HCT116 (cell line): ENCODE measurements around the gene PIH1D1. TPM values are rescaled to one million over a fixed set of nuclear protein-coding genes. Genes with fewer than 3 reads are reported as not detected.

Source experiments
- ATAC-seq: fragments of 200-7000 bp; cut with Tn5 transposase; 2 replicates; pipeline ENCODE4 v1.9.1; 2020; ENCODE audit warnings: mild to moderate bottlenecking, moderate library complexity
- BruUV-seq: library from RNA; stranded (reverse); fragments of 400-500 nt; replicated peaks from 2 replicates; lab custom pipeline; 2021; lab: Mats Ljungman, UMichigan
- CTCF ChIA-PET: fragments of 300-600 bp; sonication (Branson Sonifier 250); formaldehyde crosslinking; loops from one replicate; lab custom pipeline; 2021; ENCODE audit warnings: antibody characterized with exemption; lab: Charles Lee
- POLR2A ChIA-PET: fragments of 300-600, 350-600 bp; sonication (Branson Sonifier 250); formaldehyde crosslinking; loops from one replicate; lab custom pipeline; 2021; ENCODE audit warnings: antibody characterized with exemption; lab: Charles Lee
- RAD21 ChIA-PET, 2 experiments: fragments of 300-600 bp; sonication (Branson Sonifier 250); formaldehyde crosslinking; loops; one replicate each; lab custom pipeline; 2023; ENCODE audit warnings: low total read pairs in 2 of 2; ENCODE audit not compliant: uncharacterized antibody in 2 of 2, unreplicated experiment in 2 of 2, low non-redundant PET in 1 of 2; lab: Charles Lee
- DNase-seq: peaks from one replicate; pipeline ENCODE4 v3.0.0-alpha.2; 2010; ENCODE audit warnings: low read depth, low spot score
- H2AFZ ChIP-seq: fragments of 200-600 bp; shearing (Covaris generic), sonication (generic); 2 replicates; pipeline ENCODE4 v1.6.1; 2017; ENCODE audit warnings: low read depth, mixed run types, mixed read lengths, antibody characterized with exemption, low read length; ENCODE audit not compliant: poor library complexity, severe bottlenecking
- H3K27ac ChIP-seq: 2 replicates; pipeline ENCODE4 v1.5.1; 2012; ENCODE audit warnings: low read depth, low read length
- H3K27me3 ChIP-seq: fragments of 200-600 bp; sonication (generic); 2 replicates; pipeline ENCODE4 v1.6.1; 2016; ENCODE audit warnings: mixed run types, low read length, mixed read lengths; ENCODE audit not compliant: insufficient read depth
- H3K36me3 ChIP-seq, 2 experiments: fragments of 200-500 bp in 1 of 2; fragments of 200-600 bp in 1 of 2; sonication (Bioruptor generic) in 1 of 2; sonication (generic) in 1 of 2; 2 replicates each; pipeline versions ENCODE4 v1.5.1 to v1.6.1; 2014 to 2016; ENCODE audit warnings: low read length in 2 of 2, inconsistent platforms in 1 of 2, mixed read lengths in 1 of 2, mixed run types in 1 of 2; ENCODE audit not compliant: insufficient read depth in 2 of 2, control insufficient read depth in 1 of 2
- H3K4me1 ChIP-seq, 2 experiments: fragments of 200-600 bp in 1 of 2; sonication (generic) in 1 of 2; 2 replicates each; pipeline versions ENCODE4 v1.5.1 to v1.6.1; 2012 to 2017; ENCODE audit warnings: low read length in 2 of 2, inconsistent platforms in 1 of 2, mild to moderate bottlenecking in 1 of 2, mixed read lengths in 1 of 2, mixed run types in 1 of 2, moderate library complexity in 1 of 2; ENCODE audit not compliant: insufficient read depth in 2 of 2, control insufficient read depth in 1 of 2
- H3K4me2 ChIP-seq: fragments of 200-600 bp; sonication (generic); 2 replicates; pipeline ENCODE4 v1.6.1; 2017; ENCODE audit warnings: mixed run types, low read length, mixed read lengths
- H3K4me3 ChIP-seq, 2 experiments: fragments of 200-600 bp in 1 of 2; sonication (generic) in 1 of 2; replicated peaks in 1 of 2; 2 replicates each; pipeline ENCODE4 v1.5.1; 2011 to 2016; ENCODE audit warnings: low read length in 2 of 2, control low read depth in 1 of 2, low read depth in 1 of 2, mild to moderate bottlenecking in 1 of 2, mixed read lengths in 1 of 2, mixed run types in 1 of 2
- H3K79me2 ChIP-seq: fragments of 200-600 bp; sonication (generic); 2 replicates; pipeline ENCODE4 v1.6.1; 2017; ENCODE audit warnings: mild to moderate bottlenecking, mixed run types, low read length, moderate library complexity, mixed read lengths; ENCODE audit not compliant: insufficient read depth
- H3K9ac ChIP-seq: fragments of 200-600 bp; sonication (generic); 2 replicates; pipeline ENCODE4 v1.6.1; 2016; ENCODE audit warnings: low read length, mixed read lengths
- H3K9me2 ChIP-seq: fragments of 200-600 bp; sonication (generic), shearing (Covaris generic); 2 replicates; pipeline ENCODE4 v1.6.1; 2017; ENCODE audit warnings: mixed run types, mild to moderate bottlenecking, moderate library complexity; ENCODE audit not compliant: insufficient read depth
- H3K9me3 ChIP-seq, 2 experiments: fragments of 200-500 bp in 1 of 2; fragments of 200-600 bp in 1 of 2; sonication (Bioruptor generic) in 1 of 2; sonication (generic) in 1 of 2; 2 replicates each; pipeline ENCODE4 v1.6.1; 2014 to 2017; ENCODE audit warnings: low read length in 2 of 2, mixed read lengths in 2 of 2, inconsistent platforms in 1 of 2, low read depth in 1 of 2, mild to moderate bottlenecking in 1 of 2, mixed run types in 1 of 2, moderate library complexity in 1 of 2; ENCODE audit not compliant: control insufficient read depth in 1 of 2, insufficient read depth in 1 of 2
- H4K20me1 ChIP-seq: fragments of 200-600 bp; sonication (generic), shearing (Covaris generic); 2 replicates; pipeline ENCODE4 v1.6.1; 2017; ENCODE audit warnings: mixed run types, mild to moderate bottlenecking, moderate library complexity; ENCODE audit not compliant: insufficient read depth
- CBX3 ChIP-seq: IDR thresholded peaks from 2 replicates; pipeline ENCODE4 v1.6.1; 2012; ENCODE audit warnings: low read depth
- CEBPB ChIP-seq: IDR thresholded peaks from 2 replicates; pipeline ENCODE4 v1.6.1; 2012; ENCODE audit warnings: low read depth
- ELF1 ChIP-seq: IDR thresholded peaks from 2 replicates; pipeline ENCODE4 v1.6.1; 2012; ENCODE audit warnings: low read depth, borderline replicate concordance
- EZH2 ChIP-seq: fragments of 200-600 bp; sonication (generic); IDR thresholded peaks from 2 replicates; pipeline ENCODE4 v1.6.1; 2017; ENCODE audit warnings: antibody characterized with exemption, mixed run types
- EZH2phosphoT487 ChIP-seq: fragments of 200-600 bp; IDR thresholded peaks from 2 replicates; pipeline ENCODE4 v1.6.1; 2018; ENCODE audit warnings: antibody characterized with exemption, borderline replicate concordance
- JUND ChIP-seq: IDR thresholded peaks from 2 replicates; pipeline ENCODE4 v1.6.1; 2012
- POLR2A ChIP-seq: IDR thresholded peaks from 2 replicates; pipeline ENCODE4 v1.7.0; 2011; ENCODE audit warnings: borderline replicate concordance; ENCODE audit not compliant: insufficient read depth, insufficient read length; ENCODE audit errors: extremely low read depth
- POLR2AphosphoS5 ChIP-seq: IDR thresholded peaks from 2 replicates; pipeline ENCODE4 v1.6.1; 2011; ENCODE audit warnings: mild to moderate bottlenecking, low read depth, low read length, moderate library complexity
- RAD21 ChIP-seq: IDR thresholded peaks from 2 replicates; pipeline ENCODE4 v1.6.1; 2012; ENCODE audit warnings: low read depth, mild to moderate bottlenecking
- SP1 ChIP-seq: IDR thresholded peaks from 2 replicates; pipeline ENCODE4 v1.6.1; 2012; ENCODE audit warnings: low read depth
- SRF ChIP-seq: IDR thresholded peaks from 2 replicates; pipeline ENCODE4 v1.6.1; 2012; ENCODE audit warnings: low read depth
- TCF7L2 ChIP-seq: IDR thresholded peaks from 2 replicates; pipeline ENCODE4 v1.7.0; 2011; ENCODE audit warnings: borderline replicate concordance, inconsistent platforms; ENCODE audit not compliant: insufficient read depth, insufficient read length; ENCODE audit errors: extremely low read depth
- YY1 ChIP-seq: IDR thresholded peaks from 2 replicates; pipeline ENCODE4 v1.6.1; 2011; ENCODE audit warnings: low read length, low read depth, moderate library complexity, mild to moderate bottlenecking; ENCODE audit not compliant: insufficient replicate concordance; ENCODE audit errors: extremely low read depth
- ZNF274 ChIP-seq: fragments of 200-500 bp; sonication (Bioruptor generic); IDR thresholded peaks from 2 replicates; pipeline ENCODE4 v1.6.1; 2014; ENCODE audit warnings: mild to moderate bottlenecking, low read depth, low read length, inconsistent platforms
- intact Hi-C: fragments of 100-400 bp; cut with micrococcal nuclease; formaldehyde crosslinking; loops from 2 replicates; pipeline ENCODE4 v1.10.0; 2022
- total RNA-seq: library from RNA; stranded (reverse); gene quantifications from one replicate; pipeline ENCODE4 v1.2.1, GENCODE V29; 2021; ENCODE audit not compliant: unreplicated experiment
- TF ChIP-seq, protein P1 (sequence below): IDR thresholded peaks from 2 replicates; pipeline ENCODE4 v1.6.1; 2011; ENCODE audit warnings: mild to moderate bottlenecking, low read length, moderate library complexity; ENCODE audit not compliant: insufficient replicate concordance; ENCODE audit errors: extremely low read depth
- TF ChIP-seq, protein P2 (sequence below): IDR thresholded peaks from 2 replicates; pipeline ENCODE4 v1.6.1; 2012

The PIH1D1 gene
- total RNA-seq, 1 experiment from 2014 or later: 152 TPM

DNA sequence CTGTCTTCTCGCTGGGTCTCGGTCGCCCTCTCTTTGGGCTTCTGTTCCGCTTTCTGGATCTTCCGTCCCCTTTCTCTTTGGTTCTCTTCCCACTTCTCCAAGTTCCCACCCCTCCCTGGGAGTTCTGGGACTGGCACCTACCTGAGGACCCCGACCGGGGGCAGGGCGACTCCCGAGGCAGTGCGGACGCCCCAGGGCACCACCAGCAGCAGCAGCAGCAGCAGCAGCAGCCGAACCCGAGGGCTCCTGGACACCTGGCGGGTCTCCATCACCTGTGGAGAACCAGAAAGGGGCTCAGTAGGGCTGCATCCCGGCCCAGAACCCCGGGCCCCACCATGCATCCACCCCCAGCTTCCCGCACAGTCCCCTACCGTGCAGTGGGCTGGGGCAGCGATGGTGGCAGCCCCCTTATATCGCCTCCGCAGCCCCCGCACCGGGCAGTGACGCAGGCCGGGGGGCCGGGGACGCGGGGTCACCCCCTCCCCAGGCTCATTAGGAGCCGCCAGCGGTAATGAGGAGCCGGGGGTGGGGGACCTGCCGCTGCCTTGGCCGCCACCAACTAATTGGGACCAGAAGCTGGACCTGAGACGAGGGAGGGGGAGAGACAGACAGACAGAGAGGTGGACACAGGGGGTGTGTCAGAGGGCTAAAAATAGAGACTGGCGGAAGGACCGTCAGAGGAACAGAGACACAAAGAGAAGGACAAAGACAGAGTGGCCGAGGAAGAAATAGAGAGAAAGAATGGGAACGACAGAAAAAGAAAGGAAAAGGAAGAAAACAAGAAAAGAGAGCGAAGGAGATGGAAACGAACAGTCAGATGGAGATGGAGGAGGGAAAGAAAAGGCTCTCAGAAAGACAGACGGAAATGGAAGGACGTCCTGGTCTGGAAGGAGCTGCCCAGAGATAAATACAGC lies 28.3 kb downstream of the PIH1D1 start, which contains the start of gene PTH2:
Gene PTH2, minus strand, starts transcription at position 371 of the 914 bp plus-strand sequence. Its CDS starts 102 bp downstream, at position 269.
- DNase-seq (no peak), ATAC-seq (no peak)
- BruUV-seq: no TSS peak
- peaks cover 20% of the 10 kb centered on the region; the same call in 1 of the 2 replicates for H3K27me3 ChIP-seq
- ChIA-PET RAD21 (no interaction called here), CTCF (no interaction called here), POLR2A (interaction anchor here (1.2 kb wide), 1 partner anchor 30 kb away, joined by 3 read pairs; the partner anchor contains the start of gene ALDH16A1)
- H3K4me3 ChIP-seq: no peak within 1 kb of the TSS
- intact Hi-C loops: no loop called here
- H3K9ac ChIP-seq: no peak within 1 kb of the TSS
- H3K27ac ChIP-seq: no peak within 1 kb of the TSS
- TF ChIP-seq CEBPB (no peak), SRF (no peak), ELF1 (no peak), EZH2phosphoT487 (no peak), TCF7L2 (no peak)
- no peaks in the 10 kb centered on the region for H3K9me3 ChIP-seq
- H4K20me1 ChIP-seq: no peaks in the 10 kb centered on the region
- no peaks in the 10 kb centered on the region for H3K36me3 ChIP-seq
- H3K4me2 ChIP-seq: no peak within 1 kb of the TSS
- H3K4me1 ChIP-seq: peaks cover 9 to 40% of the 10 kb centered on the region in 2 experiments; a peak in 3 of 4 replicates
- no peak within 1 kb of the TSS for H2AFZ ChIP-seq
- no peaks in the 10 kb centered on the region for H3K79me2 ChIP-seq
- H3K9me2 ChIP-seq: no peaks in the 10 kb centered on the region

DNA sequence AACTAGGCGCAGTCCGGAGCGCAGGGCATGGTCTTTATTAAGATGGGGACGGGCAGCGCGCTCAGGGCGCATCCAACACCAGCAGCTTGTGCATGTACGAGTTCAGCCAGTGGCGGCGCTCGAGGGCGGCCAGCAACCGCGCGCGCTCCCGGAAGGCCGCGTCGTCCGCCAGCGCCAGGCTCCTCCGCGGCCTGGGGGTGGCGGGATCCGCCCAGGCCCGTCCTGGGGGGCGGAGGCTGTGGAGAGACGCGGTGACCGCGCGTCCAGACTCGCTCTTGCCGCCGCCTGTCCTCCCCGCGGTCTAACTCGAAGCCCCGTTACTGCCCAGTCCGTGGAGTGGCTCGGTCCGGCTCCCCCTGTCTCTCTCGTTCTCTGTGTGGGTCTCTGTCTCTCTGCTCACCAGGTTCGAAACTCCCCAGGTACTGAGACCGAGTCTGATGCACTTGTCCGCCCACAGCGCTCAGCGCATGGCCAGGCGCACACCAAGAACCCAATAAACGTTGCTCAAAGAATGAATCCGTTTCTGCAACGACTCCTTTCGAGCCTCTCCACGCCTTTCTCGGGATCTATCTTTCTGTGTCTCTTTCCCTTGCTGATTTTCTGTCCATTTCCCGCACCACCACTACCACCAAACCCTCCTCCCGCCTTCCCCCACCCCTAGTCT lies 29.1 kb downstream of the PIH1D1 start:
- Histone ChIP-seq H3K4me1 (peaks cover 9 to 32% of the 10 kb centered on the region in 2 experiments; a peak in 3 of 4 replicates), H3K27ac (no peak overlapping the region), H3K27me3 (peaks cover 20% of the 10 kb centered on the region; the same call in 1 of the 2 replicates), H3K4me2 (no peak overlapping the region), H3K9me3 (no peaks in the 10 kb centered on the region), H3K4me3 (no peak overlapping the region), H3K79me2 (no peaks in the 10 kb centered on the region), H3K36me3 (no peaks in the 10 kb centered on the region), H3K9me2 (no peaks in the 10 kb centered on the region), H2AFZ (no peak overlapping the region), H4K20me1 (no peaks in the 10 kb centered on the region), H3K9ac (no peak overlapping the region)
- no TSS peak for BruUV-seq
- intact Hi-C loops: no loop called here
- ChIA-PET POLR2A (no interaction called here), CTCF (no interaction called here), RAD21 (no interaction called here)
- ATAC-seq (no peak), DNase-seq (no peak)
- TF ChIP-seq, protein P1, sequence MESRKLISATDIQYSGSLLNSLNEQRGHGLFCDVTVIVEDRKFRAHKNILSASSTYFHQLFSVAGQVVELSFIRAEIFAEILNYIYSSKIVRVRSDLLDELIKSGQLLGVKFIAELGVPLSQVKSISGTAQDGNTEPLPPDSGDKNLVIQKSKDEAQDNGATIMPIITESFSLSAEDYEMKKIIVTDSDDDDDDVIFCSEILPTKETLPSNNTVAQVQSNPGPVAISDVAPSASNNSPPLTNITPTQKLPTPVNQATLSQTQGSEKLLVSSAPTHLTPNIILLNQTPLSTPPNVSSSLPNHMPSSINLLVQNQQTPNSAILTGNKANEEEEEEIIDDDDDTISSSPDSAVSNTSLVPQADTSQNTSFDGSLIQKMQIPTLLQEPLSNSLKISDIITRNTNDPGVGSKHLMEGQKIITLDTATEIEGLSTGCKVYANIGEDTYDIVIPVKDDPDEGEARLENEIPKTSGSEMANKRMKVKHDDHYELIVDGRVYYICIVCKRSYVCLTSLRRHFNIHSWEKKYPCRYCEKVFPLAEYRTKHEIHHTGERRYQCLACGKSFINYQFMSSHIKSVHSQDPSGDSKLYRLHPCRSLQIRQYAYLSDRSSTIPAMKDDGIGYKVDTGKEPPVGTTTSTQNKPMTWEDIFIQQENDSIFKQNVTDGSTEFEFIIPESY: no peak
- no peak for TF ChIP-seq TCF7L2
- no peak for TF ChIP-seq CBX3
- TF ChIP-seq EZH2phosphoT487: no peak
- TF ChIP-seq CEBPB: no peak
- TF ChIP-seq POLR2AphosphoS5: no peak
- TF ChIP-seq JUND: no peak
- TF ChIP-seq SP1: no peak
- TF ChIP-seq ZNF274: no peak
- TF ChIP-seq YY1: no peak
- no peak for TF ChIP-seq RAD21
- TF ChIP-seq ELF1: no peak
- TF ChIP-seq, protein P2, sequence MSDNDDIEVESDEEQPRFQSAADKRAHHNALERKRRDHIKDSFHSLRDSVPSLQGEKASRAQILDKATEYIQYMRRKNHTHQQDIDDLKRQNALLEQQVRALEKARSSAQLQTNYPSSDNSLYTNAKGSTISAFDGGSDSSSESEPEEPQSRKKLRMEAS: no peak
- no peak for TF ChIP-seq POLR2A
- no peak for TF ChIP-seq EZH2
- no peak for TF ChIP-seq SRF
